ENCODE data around the gene STK11.
"Not testable (repeated sequence)": the region's sequence is repeated elsewhere in the genome, so short reads cannot be mapped to it uniquely, and the experiment has no call there.

Gene STK11

GRCh38 chr19:1169921-1170885, 35.4 kb upstream of the STK11 start:
- peak; percentile 70 for DNase-seq

GRCh38 chr19:1170938-1171754, 34.4 kb upstream of the STK11 start:
- DNase-seq, result no peak

GRCh38 chr19:1171755-1172352, 33.7 kb upstream of the STK11 start:
- no peak for DNase-seq

GRCh38 chr19:1172353-1173158, 33.0 kb upstream of the STK11 start:
- peak; percentile 65 for DNase-seq

- no peak for DNase-seq
Measured at GRCh38 chr19:1173159-1173844, 32.3 kb upstream of the STK11 start.

- peak; percentile 86 for DNase-seq
Measured at GRCh38 chr19:1173845-1174809, 31.5 kb upstream of the STK11 start, which contains the start of gene SBNO2. TSS of gene SBNO2 (minus strand) at chr19:1174268. CDS start at chr19:1154276, 19,992 bp downstream.

- peak; percentile 95 for DNase-seq
Measured at GRCh38 chr19:1177322-1178114, 28.1 kb upstream of the STK11 start.

- no peak for DNase-seq
Measured at GRCh38 chr19:1181606-1182005, 24.0 kb upstream of the STK11 start.

GRCh38 chr19:1182068-1182467, 23.5 kb upstream of the STK11 start:
- DNase-seq, result no peak

GRCh38 chr19:1182727-1183126, 22.9 kb upstream of the STK11 start:
- no peak for DNase-seq

- no peak for DNase-seq
Measured at GRCh38 chr19:1183543-1184172, 21.9 kb upstream of the STK11 start.

GRCh38 chr19:1189419-1189818, 16.2 kb upstream of the STK11 start:
- DNase-seq, result no peak

- no peak for DNase-seq
Measured at GRCh38 chr19:1199531-1199930, 6.0 kb upstream of the STK11 start.

- not testable (repeated sequence) for DNase-seq
Measured at GRCh38 chr19:1200614-1201013, 5.0 kb upstream of the STK11 start.

GRCh38 chr19:1206150-1206863, 729 bp downstream of the STK11 start:
- DNase-seq, result no peak

GRCh38 chr19:1206864-1207450, 1.4 kb downstream of the STK11 start:
- no peak for DNase-seq

- DNase-seq, result not testable (repeated sequence)
Measured at GRCh38 chr19:1208830-1209229, 3.3 kb downstream of the STK11 start.

GRCh38 chr19:1210227-1210538, 4.6 kb downstream of the STK11 start:
- DNase-seq, result no peak

Measured in fibroblast of skin of abdomen (primary cell).